ENCODE data around the gene MFSD12. TPM values are rescaled to one million over a fixed set of nuclear protein-coding genes. Genes with fewer than 3 reads are reported as not detected.

MFSD12 gene
- total RNA-seq, 2 experiments from 2014 or later: 78.8 to 79.4 TPM

DNA sequence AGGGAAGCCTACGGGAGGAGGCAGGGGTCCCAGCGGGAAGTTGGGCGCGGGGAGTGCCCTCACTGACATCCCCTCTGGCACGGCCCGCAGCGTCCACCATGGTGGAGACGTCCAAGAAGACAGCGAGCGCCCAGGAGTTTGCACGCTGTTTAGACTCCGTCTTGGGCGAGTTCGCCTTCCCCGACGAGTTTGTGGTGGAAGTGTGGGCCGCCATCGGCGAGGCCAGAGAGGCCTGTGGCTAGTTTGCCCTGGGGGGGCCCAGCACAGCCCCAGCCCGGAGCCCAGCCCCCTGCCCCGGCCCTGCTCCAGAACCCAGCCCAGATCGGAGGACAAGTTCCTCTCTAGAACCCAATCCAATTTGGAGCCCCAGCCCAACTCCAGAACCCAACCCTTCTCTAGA is 32.6 kb upstream of the MFSD12 start:
- no peak overlapping the region for H3K4me2 ChIP-seq (ENCODE audit: low read length)
- H2AFZ ChIP-seq (ENCODE audit: low read length): no peak overlapping the region
- TF ChIP-seq, protein P1, sequence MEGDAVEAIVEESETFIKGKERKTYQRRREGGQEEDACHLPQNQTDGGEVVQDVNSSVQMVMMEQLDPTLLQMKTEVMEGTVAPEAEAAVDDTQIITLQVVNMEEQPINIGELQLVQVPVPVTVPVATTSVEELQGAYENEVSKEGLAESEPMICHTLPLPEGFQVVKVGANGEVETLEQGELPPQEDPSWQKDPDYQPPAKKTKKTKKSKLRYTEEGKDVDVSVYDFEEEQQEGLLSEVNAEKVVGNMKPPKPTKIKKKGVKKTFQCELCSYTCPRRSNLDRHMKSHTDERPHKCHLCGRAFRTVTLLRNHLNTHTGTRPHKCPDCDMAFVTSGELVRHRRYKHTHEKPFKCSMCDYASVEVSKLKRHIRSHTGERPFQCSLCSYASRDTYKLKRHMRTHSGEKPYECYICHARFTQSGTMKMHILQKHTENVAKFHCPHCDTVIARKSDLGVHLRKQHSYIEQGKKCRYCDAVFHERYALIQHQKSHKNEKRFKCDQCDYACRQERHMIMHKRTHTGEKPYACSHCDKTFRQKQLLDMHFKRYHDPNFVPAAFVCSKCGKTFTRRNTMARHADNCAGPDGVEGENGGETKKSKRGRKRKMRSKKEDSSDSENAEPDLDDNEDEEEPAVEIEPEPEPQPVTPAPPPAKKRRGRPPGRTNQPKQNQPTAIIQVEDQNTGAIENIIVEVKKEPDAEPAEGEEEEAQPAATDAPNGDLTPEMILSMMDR (conservative IDR thresholded peaks at IDR 0.05; ENCODE audit: low read length): no peak
- no peak for TF ChIP-seq EZH2phosphoT487 (IDR thresholded peaks at IDR 0.05; ENCODE audit: borderline replicate concordance, low read depth, low read length)
- H3K9me2 ChIP-seq (ENCODE audit: insufficient read depth, low read length): no peaks in the 10 kb centered on the region
- H3K4me1 ChIP-seq (ENCODE audit: insufficient read depth, low read length, poor library complexity, severe bottlenecking): no peaks in the 10 kb centered on the region
- no peaks in the 10 kb centered on the region; the same call in 1 of the 2 replicates for H3K9me3 ChIP-seq (ENCODE audit: low read length)
- intact Hi-C loops (cut with micrococcal nuclease; ENCODE audit: unreplicated experiment): no loop called here
- BruUV-seq (replicated peaks): no TSS peak
- no peak overlapping the region for H3K4me3 ChIP-seq (ENCODE audit: low read depth, low read length, poor library complexity, severe bottlenecking)
- no peaks in the 10 kb centered on the region for H4K20me1 ChIP-seq (ENCODE audit: insufficient read depth, low read length)
- H3K79me2 ChIP-seq (ENCODE audit: insufficient read depth, low read depth, low read length): no peaks in the 10 kb centered on the region
- POLR2A ChIA-PET: interaction anchor here (0.6 kb wide), 1 partner anchor 139 kb away, joined by 3 read pairs; no protein-coding TSS in a partner anchor
- no peak for DNase-seq (ENCODE audit: low spot score)
- CTCF ChIA-PET (ENCODE audit: unreplicated experiment): no interaction called here
- H3K27ac ChIP-seq (ENCODE audit: low read depth, low read length, poor library complexity, severe bottlenecking): no peak overlapping the region
- H3K36me3 ChIP-seq (ENCODE audit: insufficient read depth, low read length): no peaks in the 10 kb centered on the region

DNA sequence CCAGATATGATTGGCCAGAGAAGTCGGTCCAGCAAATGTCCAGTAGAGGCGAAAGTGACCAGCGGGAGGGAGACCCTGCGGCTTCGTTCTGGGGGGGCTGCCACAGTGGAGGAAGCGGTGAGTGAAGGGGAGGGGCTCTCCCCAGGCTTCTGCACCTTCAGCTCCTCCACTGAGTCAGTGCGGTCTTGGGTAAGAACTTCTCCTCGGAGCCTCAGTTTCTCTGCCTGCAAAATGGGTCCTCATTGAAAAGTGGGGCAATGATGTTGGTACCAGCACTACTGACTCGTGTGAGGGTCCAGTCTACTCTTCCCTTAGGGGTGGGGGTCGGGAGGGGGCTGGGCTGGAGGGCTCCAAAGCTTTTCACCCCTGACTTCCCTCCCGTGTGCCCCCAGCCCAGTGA is 32.1 kb upstream of the MFSD12 start:
- Histone ChIP-seq H4K20me1 (ENCODE audit: insufficient read depth, low read length) (no peaks in the 10 kb centered on the region), H3K27ac (ENCODE audit: low read depth, low read length, poor library complexity, severe bottlenecking) (no peak overlapping the region), H3K4me1 (ENCODE audit: insufficient read depth, low read length, poor library complexity, severe bottlenecking) (no peaks in the 10 kb centered on the region), H3K79me2 (ENCODE audit: insufficient read depth, low read depth, low read length) (no peaks in the 10 kb centered on the region), H3K9me3 (ENCODE audit: low read length) (no peaks in the 10 kb centered on the region; the same call in 1 of the 2 replicates), H3K36me3 (ENCODE audit: insufficient read depth, low read length) (no peaks in the 10 kb centered on the region), H3K9me2 (ENCODE audit: insufficient read depth, low read length) (no peaks in the 10 kb centered on the region), H2AFZ (ENCODE audit: low read length) (no peak overlapping the region), H3K4me3 (ENCODE audit: low read depth, low read length, poor library complexity, severe bottlenecking) (no peak overlapping the region), H3K4me2 (ENCODE audit: low read length) (no peak overlapping the region)
- BruUV-seq (replicated peaks): no TSS peak
- DNase-seq (ENCODE audit: low spot score): no peak
- intact Hi-C loops (cut with micrococcal nuclease; ENCODE audit: unreplicated experiment): no loop called here
- ChIA-PET CTCF (ENCODE audit: unreplicated experiment) (no interaction called here), POLR2A (no interaction called here)
- no peak for TF ChIP-seq EZH2phosphoT487 (IDR thresholded peaks at IDR 0.05; ENCODE audit: borderline replicate concordance, low read depth, low read length)
- TF ChIP-seq, protein P1 (conservative IDR thresholded peaks at IDR 0.05; ENCODE audit: low read length): no peak

DNA sequence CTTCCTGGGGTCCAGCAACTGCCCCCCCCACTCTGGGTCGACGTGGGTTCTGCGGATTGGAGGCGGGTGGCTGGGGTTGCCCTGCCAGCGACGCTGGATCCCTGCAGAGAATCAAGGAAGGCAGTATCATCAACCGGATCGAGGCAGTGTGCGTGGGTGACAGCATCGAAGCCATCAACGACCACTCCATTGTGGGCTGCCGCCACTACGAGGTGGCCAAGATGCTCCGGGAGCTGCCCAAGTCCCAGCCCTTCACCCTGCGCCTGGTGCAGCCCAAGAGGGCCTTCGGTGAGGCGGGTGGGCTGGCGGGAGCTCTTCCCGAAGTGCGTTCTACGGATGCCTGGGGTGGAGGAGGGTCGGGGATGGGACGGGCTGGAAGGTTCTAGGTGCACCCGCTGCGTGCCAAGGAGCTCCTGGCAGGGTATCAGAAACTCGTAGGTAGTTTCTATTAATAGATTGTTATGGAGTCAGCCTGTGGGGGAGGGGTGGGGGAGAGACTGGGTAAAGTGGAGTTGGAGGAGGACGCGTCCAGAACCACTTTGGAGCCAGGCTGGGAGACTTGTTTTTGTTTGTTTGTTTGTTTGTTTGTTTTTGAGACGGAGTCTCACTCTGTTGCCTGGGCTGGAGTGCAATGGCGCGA is 29.4 kb upstream of the MFSD12 start:
- Histone ChIP-seq H3K36me3 (ENCODE audit: insufficient read depth, low read length) (no peaks in the 10 kb centered on the region), H4K20me1 (ENCODE audit: insufficient read depth, low read length) (no peaks in the 10 kb centered on the region), H3K9me3 (ENCODE audit: low read length) (no peaks in the 10 kb centered on the region; the same call in 1 of the 2 replicates), H2AFZ (ENCODE audit: low read length) (no peak overlapping the region), H3K79me2 (ENCODE audit: insufficient read depth, low read depth, low read length) (no peaks in the 10 kb centered on the region), H3K4me2 (ENCODE audit: low read length) (no peak overlapping the region), H3K4me3 (ENCODE audit: low read depth, low read length, poor library complexity, severe bottlenecking) (no peak overlapping the region), H3K27ac (ENCODE audit: low read depth, low read length, poor library complexity, severe bottlenecking) (no peak overlapping the region), H3K4me1 (ENCODE audit: insufficient read depth, low read length, poor library complexity, severe bottlenecking) (no peaks in the 10 kb centered on the region), H3K9me2 (ENCODE audit: insufficient read depth, low read length) (no peaks in the 10 kb centered on the region)
- ChIA-PET CTCF (ENCODE audit: unreplicated experiment) (interaction anchor here (0.6 kb wide), 1 partner anchor 32 kb away, joined by 4 read pairs; no protein-coding TSS in a partner anchor), POLR2A (no interaction called here)
- TF ChIP-seq, protein P1 (conservative IDR thresholded peaks at IDR 0.05; ENCODE audit: low read length): no peak
- TF ChIP-seq EZH2phosphoT487 (IDR thresholded peaks at IDR 0.05; ENCODE audit: borderline replicate concordance, low read depth, low read length): no peak
- BruUV-seq (replicated peaks): no TSS peak
- intact Hi-C loops (cut with micrococcal nuclease; ENCODE audit: unreplicated experiment): no loop called here
- no peak for DNase-seq (ENCODE audit: low spot score)
